GM19395 (cell line): Measurements from ENCODE around the gene PHF21B.
"Not testable (repeated sequence)": the region's sequence is repeated elsewhere in the genome, so short reads cannot be mapped to it uniquely, and the experiment has no call there.

Source experiments
- ATAC-seq: cut with Tn5 transposase; IDR thresholded peaks from one replicate; pipeline ENCODE4 v1.9.1; 2021; ENCODE audit warnings: mild to moderate bottlenecking, moderate library complexity; ENCODE audit not compliant: unreplicated experiment

PHF21B gene

GRCh38 chr22:44919691-44920090 lies 90.1 kb downstream of the PHF21B start:
- ATAC-seq, result no peak

GRCh38 chr22:44918925-44919392 lies 90.8 kb downstream of the PHF21B start:
- ATAC-seq, result no peak

GRCh38 chr22:44918166-44918924 lies 91.5 kb downstream of the PHF21B start:
- ATAC-seq, result no peak

DNA sequence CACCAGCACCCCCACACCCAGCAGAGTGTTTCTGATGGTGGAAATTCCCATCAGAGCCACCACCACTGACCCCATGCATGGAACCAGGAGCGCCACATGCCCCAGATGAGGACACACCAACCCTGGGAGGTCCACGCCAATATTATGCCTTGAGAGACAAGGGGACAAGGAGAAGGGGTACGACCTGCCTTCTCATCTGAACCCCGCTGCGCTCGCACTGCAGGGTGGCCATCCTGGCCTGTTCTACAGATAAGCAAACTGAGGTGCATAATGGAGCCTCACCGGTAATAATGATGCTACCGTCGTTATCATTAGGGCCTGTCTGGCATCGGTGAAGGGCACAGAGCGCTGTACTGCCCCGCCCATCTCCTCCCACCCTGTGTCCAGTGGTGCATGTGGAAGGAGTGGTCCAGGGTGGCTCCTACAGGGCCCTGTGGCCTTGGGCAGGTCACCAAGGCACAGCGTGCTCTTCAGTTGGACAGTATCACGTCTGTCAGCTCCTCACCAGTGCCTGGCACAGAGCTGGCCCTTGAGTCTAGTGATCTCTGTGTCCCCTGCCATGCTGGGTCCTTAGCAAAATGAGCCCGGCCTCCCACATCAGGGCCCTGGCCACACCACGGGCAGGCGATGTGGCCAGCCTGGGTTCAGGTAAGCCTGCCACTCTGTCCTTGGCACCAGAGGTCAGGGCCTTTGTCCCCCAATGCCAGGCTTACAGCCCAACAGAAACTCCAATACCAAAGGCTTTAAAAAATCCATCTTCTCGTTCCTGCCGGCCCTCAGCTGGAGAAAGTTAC lies 92.2 kb downstream of the PHF21B start:
- ATAC-seq, result no peak

- ATAC-seq, result no peak
These were observed 93.2 kb downstream of the PHF21B start for GRCh38 chr22:44916281-44917231.

- no peak for ATAC-seq
These were observed 94.4 kb downstream of the PHF21B start for GRCh38 chr22:44915441-44915840.

GRCh38 chr22:44914026-44914721 lies 95.6 kb downstream of the PHF21B start:
- ATAC-seq, result no peak

DNA sequence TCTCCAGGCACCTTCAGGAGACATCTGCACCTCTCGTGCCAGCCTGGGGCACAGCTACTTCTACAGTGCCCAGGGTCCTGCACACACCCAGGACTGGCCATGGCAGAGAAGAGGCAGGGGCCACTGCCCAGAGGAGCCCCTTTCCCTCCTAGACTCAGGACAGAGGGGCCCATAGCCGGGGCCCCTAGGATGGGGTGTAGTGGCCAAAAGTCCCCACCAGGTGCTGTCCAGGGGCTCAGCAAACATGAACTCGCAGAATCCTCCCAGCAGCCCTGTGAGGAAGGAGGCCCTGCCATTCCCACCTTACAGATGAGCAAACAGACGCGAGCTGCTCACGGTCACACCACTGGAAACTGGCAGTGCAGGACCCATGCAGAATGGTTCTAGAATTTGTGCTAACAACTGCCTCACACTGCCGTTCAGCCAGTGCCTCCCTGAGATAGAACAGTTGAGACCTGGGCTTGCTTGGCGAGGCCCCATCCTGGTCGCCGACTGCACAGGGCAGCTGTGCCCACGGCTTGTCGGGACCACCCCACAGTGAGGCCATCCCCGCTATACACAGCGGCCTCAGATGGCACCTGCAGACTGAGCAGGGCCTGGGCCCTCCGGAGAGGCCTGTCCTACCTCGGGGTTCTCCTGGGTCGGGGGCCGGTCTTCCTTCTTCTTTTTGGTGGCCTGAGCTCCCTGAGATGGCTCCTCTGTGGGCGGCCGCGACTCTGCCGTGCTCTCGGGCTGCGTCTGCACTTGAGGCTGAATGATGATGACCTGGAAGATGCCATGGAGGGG lies 96.4 kb downstream of the PHF21B start:
- ATAC-seq, result no peak

GRCh38 chr22:44909241-44909640 lies 100.6 kb downstream of the PHF21B start:
- ATAC-seq, result no peak

GRCh38 chr22:44907765-44908737 lies 101.8 kb downstream of the PHF21B start:
- ATAC-seq, result no peak

GRCh38 chr22:44906999-44907644 lies 102.7 kb downstream of the PHF21B start:
- no peak for ATAC-seq

GRCh38 chr22:44906248-44906936 lies 103.4 kb downstream of the PHF21B start:
- ATAC-seq, result no peak

GRCh38 chr22:44904492-44905152 lies 105.2 kb downstream of the PHF21B start:
- not testable (repeated sequence) for ATAC-seq

DNA sequence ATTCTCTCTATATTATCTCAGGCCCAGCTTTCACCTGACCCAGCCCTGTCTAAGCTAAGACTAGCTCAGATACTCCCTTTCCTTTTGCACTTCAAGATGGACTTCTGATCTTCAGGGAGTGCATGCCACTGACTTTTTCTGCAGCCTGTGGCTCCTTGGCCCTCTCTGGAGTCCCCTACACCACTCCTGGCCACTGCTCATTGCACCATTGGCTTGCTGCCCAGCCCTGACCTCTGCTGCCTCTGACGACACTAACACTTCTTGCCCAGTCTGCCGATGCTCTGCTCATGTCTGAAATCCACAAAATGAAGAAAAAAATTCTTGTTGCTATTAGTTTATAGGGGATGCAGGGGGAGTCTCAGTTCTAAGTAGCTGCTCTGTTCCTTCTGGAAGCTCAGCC lies 106.6 kb downstream of the PHF21B start:
- not testable (repeated sequence) for ATAC-seq

GRCh38 chr22:44901301-44901700 lies 108.5 kb downstream of the PHF21B start:
- ATAC-seq, result no peak

DNA sequence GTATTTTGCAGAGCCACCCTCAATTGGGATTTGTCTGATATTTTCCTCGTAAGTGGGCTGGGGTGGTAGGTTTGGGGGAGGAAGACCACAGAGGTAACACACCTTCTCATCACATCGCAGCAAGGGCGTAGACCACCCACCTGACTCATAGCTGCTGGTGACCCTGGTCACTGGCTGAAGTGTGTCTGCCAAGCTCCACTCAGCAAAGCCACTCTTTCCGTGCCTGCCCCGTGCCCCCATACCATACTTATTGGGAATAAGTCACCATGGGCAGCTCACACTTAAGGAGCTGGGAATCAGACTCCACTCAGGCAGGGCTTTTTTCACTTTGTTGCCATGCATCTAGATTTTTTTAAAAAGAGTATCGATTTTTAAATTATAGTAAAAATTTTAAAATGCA lies 111.6 kb downstream of the PHF21B start:
- no peak for ATAC-seq
